GM19395 (cell line): ENCODE results near the gene HAL.

Source experiments
- ATAC-seq: cut with Tn5 transposase; IDR thresholded peaks from one replicate; pipeline ENCODE4 v1.9.1; 2021; ENCODE audit warnings: mild to moderate bottlenecking, moderate library complexity; ENCODE audit not compliant: unreplicated experiment

Gene HAL

GRCh38 chr12:95996034-95996658 lies at the start of gene HAL:
Gene HAL, minus strand, starts transcription at chr12:95996344. Its CDS starts 434 bp downstream, at chr12:95995910.
- ATAC-seq: no peak

- no peak for ATAC-seq
Measured at GRCh38 chr12:96045566-96045965, 49.4 kb upstream of the HAL start.

- ATAC-seq: no peak
Measured at GRCh38 chr12:96044943-96045290, 48.8 kb upstream of the HAL start.

GRCh38 chr12:96044017-96044942 lies 48.1 kb upstream of the HAL start:
- ATAC-seq: no peak

- no peak for ATAC-seq
Measured at GRCh38 chr12:96041181-96041580, 45.0 kb upstream of the HAL start.

- ATAC-seq: no peak
Measured at GRCh38 chr12:96040305-96041133, 44.4 kb upstream of the HAL start.

GRCh38 chr12:96039516-96039915 lies 43.4 kb upstream of the HAL start:
- no peak for ATAC-seq

GRCh38 chr12:96036765-96037455 lies 40.8 kb upstream of the HAL start:
- no peak for ATAC-seq

- ATAC-seq: peak; percentile 92
Measured at GRCh38 chr12:96035283-96036236, 39.4 kb upstream of the HAL start, which contains the start of gene LTA4H. Gene LTA4H, minus strand, starts transcription at chr12:96035587. Its CDS starts 68 bp downstream, at chr12:96035519.

- no peak for ATAC-seq
Measured at GRCh38 chr12:96034621-96035282, 38.6 kb upstream of the HAL start.

GRCh38 chr12:96033549-96034389 lies 37.6 kb upstream of the HAL start:
- ATAC-seq: no peak

GRCh38 chr12:96029826-96030225 lies 33.7 kb upstream of the HAL start:
- no peak for ATAC-seq

- no peak for ATAC-seq
Measured at GRCh38 chr12:96028538-96028937, 32.4 kb upstream of the HAL start.

GRCh38 chr12:96026331-96026730 lies 30.2 kb upstream of the HAL start:
- ATAC-seq: no peak

- no peak for ATAC-seq
Measured at GRCh38 chr12:96025518-96025917, 29.4 kb upstream of the HAL start.

GRCh38 chr12:96020314-96021003 lies 24.3 kb upstream of the HAL start:
- ATAC-seq: peak; percentile 97

GRCh38 chr12:96015672-96016071 lies 19.5 kb upstream of the HAL start:
- no peak for ATAC-seq
